NCI-H2196 (cell line): ENCODE measurements around the gene MPV17L.
"Not testable (repeated sequence)": the region's sequence is repeated elsewhere in the genome, so short reads cannot be mapped to it uniquely, and the experiment has no call there.

ENCODE experiments used
- DNase-seq: peaks from one replicate; lab custom pipeline; 2025; ENCODE audit not compliant: unreplicated experiment; lab: John Stamatoyannopoulos, UW

Gene MPV17L

DNA sequence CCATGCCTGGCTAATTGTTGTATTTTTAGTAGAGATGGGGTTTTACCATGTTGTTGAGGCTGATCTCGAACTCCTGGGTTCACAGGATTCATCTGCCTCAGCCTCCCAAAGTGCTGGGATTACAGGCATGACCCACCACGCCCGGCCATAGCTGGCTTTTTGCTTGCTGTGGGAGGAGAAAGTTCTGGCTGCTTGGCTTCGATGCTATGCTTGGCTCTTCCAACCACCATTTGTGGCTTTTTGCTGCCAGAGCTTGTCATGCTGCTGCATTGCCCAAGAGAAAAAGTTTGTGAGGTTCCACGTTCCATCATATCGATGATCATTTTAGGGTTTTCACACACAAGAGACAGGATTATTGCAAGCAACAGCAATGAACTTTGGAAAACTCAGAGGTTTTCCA, 55.1 kb downstream of the MPV17L start:
- no peak for DNase-seq

DNA sequence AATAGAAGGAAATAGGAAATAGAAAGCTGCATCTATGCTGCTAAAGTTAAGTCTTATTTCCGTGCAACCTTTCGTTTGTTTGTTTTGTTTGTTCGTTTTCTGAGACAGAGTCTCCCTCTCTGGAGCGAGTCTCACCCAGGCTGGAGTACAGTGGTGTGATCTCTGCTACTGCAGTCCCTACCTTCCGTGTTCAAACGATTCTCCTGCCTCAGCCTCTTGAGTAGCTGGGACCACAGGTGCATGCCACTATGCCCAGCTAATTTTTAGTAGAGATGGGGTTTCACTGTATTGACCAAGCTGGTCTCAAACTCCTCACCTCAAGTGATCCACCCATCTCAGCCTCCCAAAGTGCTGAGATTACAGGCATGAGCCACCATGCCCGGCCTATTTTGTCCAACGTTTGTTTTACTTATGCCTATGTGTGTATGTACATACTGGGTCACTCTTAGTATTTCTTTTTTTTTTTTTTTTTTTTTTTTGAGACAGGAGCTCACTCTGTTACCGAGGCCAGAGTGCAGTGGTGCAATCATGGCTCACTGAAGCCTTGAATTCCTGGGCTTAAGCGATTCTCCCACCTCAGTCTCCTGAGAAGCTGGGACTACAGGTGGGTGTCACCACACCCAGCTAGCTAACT, 55.7 kb downstream of the MPV17L start:
- no peak for DNase-seq

DNA sequence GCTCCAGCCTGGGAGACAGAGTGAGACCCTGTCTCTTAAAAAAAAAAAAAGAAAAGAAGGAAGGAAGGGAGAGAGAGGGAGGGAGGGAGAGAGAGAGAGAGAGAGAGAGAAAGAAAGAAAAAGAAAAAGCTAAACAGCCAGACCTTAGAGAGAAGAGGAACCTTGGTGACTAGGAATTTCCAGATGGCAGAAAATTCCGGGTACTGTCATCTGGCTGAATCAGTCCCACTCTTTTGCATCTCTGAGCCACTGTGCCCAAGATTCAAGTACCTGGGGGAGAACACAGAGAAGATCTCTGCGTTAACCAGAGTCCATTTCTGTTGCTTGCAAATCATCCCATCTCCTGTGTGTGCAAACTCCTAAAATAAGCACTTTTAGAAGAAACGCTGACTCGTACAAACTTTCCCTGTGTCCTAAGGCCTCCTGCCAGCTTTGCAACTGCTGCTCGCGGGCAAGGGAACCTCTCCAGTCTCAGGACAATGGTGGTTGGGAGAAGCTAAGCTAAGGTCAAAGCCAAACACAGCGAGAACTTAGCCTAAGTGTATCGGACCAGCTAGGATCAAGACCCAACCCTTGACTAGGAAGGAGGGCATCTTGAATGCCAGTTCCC, 56.8 kb downstream of the MPV17L start:
- DNase-seq = no peak

DNA sequence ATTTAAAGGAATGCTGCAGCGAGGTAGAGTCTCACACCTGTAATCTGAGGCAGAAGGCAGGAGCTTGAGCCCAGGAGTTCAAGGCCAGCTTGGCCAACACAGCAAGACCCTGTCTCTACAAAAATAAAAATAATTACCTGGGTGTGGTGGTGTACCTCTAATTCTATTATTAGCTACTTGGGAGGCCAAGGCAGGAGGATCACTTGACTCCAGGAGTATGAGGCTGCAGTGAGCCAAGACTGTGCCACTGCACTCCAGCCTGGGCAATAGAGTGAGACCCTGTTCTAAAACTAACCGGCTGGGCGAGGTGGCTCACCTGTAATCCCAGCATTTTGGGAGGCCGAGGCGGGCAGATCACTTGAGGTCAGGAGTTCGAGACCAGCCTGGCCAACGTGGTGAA, 57.7 kb downstream of the MPV17L start:
- not testable (repeated sequence) for DNase-seq

DNA sequence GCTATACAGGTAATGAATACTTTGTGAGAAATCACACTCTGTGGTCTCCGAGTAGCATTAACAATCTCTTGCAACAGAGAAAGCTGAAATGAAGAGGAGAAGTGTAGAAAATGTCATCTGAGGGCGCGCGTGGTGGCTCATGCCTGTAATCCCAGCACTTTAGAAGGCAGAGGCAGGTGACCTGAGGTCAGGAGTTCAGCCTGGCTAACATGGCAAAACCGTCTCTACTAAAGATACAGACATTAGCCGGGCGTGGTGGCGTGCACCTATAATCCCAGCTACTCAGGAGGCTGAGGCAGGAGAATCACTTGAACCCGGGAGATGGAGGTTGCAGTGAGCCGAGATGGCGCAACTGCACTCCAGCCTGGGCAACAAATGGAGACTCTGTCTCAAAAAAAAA, 59.4 kb downstream of the MPV17L start:
- not testable (repeated sequence) for DNase-seq

DNA sequence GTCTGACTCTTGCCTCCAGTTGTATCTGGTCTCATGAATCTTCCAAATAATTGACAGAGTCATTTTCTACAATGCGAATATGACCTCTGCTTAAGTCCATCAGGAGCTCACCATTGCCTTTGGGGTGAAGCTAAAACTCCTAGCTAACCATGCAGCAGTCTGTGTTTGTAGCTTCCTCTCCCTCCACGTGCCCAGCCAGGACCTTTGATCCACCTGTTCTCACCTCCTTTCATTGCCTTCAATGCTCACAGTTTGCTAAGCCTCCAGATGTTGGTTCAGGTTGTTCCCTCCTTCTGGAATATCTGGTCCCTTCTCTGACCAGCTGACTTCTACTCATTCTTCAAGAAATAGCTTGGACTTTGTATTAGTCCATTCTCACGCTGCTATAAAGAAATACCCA, 61.8 kb downstream of the MPV17L start:
- DNase-seq = no peak

DNA sequence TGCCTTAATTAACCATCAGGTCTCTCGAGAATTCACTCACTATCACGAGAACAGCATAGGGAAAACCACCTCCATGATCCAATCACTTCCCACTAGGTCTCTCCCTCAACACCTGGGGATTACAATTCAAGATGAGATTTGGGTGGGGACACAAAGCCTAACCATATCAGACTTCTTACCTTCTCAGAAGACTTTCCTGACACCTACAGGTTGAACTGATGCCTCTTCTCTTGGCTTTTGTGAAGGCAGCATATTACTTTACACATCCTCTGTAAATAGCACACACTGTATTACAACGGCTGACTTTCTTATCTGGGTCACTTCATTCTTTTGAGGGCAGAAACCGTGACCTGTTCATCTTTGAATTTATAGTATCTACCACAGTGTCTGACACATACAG, 62.4 kb downstream of the MPV17L start:
- DNase-seq = no peak

DNA sequence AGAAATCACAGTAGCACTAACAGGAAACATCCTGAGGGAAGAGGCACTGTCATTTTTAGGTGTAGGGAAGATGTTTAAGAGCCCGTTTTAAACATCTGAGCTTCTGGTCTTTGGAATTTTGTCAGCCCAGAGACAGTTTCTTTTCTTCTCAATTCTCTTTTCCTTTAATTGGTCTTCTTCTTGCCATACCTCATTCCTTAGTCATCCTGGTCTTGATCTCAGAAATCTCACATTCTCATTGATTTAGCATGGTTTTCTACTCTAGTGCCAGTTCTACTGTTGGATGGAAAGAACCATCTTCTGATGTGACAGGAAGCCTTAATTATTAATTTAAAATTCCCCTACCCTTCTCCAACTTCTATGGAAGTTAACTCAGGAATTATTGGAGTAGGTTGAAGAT, 64.2 kb downstream of the MPV17L start:
- DNase-seq = no peak

DNA sequence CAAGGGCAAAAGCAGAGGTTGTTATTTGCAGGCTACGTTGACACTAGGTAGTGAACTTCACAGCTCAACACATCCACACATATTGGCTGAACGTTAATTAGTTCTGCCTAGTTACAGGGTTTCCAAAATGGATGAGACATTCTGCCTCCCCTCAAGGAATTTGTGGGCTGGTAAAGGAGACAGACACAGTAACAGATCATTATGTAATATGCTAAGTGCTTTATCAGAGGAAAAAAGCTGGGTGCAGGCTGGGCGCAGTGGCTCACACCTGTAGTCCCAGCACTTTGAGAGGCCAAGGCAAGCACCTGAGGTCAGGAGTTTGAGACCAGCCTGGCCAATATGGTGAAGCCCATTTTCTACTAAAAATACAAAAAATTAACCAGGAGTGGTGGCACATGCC, 65.0 kb downstream of the MPV17L start:
- DNase-seq = no peak

DNA sequence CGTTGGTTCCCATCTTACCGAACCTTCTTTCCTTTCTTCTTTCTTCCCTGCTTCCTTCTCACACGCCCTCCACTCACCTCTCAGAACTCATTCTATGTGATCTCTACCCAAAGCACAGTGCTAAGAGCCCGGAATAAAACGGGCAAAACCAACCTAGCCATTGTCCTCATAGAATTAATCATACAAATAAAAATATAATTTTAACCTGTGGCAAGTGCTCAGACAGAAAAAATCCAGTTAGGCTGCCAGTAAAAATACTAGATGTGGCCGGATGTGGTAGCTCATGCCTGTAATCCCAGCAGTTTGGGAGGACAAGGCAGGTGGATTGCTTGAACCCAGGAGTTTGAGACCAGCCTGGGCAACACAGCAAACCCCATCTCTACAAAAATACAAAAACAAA, 65.8 kb downstream of the MPV17L start:
- DNase-seq = no peak
